ENCODE measurements around the gene PCDHGC5. TPM values are rescaled to one million over a fixed set of nuclear protein-coding genes. Genes with fewer than 3 reads are reported as not detected.

Gene PCDHGC5
- total and polyA plus RNA-seq, 2 donors (not counting 1 experiment from before 2014, with no cell fraction given), result 1.1 to 2.6 TPM

- peak overlapping the region; percentile 90 for H3K27ac ChIP-seq (ENCODE audit: insufficient read depth, low read length)
- peaks cover 65% of the 10 kb centered on the region for H3K4me1 ChIP-seq (ENCODE audit: control insufficient read depth, extremely low read depth, insufficient read depth, low read length)
- H3K4me3 ChIP-seq (replicated peaks in 1 of 4; ENCODE audit: control extremely low read depth in 1 of 4, insufficient read depth in 1 of 4, low read depth in 3 of 4, low read length in 4 of 4), result peak overlapping the region in 1 of 4 experiments; percentile 47
- TF ChIP-seq EZH2 (IDR thresholded peaks at IDR 0.05; ENCODE audit: low read length, missing control alignments), result no peak
- TF ChIP-seq, protein P1, sequence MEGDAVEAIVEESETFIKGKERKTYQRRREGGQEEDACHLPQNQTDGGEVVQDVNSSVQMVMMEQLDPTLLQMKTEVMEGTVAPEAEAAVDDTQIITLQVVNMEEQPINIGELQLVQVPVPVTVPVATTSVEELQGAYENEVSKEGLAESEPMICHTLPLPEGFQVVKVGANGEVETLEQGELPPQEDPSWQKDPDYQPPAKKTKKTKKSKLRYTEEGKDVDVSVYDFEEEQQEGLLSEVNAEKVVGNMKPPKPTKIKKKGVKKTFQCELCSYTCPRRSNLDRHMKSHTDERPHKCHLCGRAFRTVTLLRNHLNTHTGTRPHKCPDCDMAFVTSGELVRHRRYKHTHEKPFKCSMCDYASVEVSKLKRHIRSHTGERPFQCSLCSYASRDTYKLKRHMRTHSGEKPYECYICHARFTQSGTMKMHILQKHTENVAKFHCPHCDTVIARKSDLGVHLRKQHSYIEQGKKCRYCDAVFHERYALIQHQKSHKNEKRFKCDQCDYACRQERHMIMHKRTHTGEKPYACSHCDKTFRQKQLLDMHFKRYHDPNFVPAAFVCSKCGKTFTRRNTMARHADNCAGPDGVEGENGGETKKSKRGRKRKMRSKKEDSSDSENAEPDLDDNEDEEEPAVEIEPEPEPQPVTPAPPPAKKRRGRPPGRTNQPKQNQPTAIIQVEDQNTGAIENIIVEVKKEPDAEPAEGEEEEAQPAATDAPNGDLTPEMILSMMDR (conservative IDR thresholded peaks at IDR 0.05 in 1 of 2, IDR thresholded peaks at IDR 0.05 in 1 of 2; ENCODE audit: low read depth in 1 of 2, low read length in 2 of 2), result no peak
- peak overlapping the region; percentile 46 for H3K9ac ChIP-seq (ENCODE audit: insufficient read depth, low read length)
- H4K20me1 ChIP-seq (ENCODE audit: control insufficient read depth, extremely low read depth, insufficient read depth, low read length), result no peaks in the 10 kb centered on the region
- H3K4me2 ChIP-seq (ENCODE audit: extremely low read depth, insufficient read depth, low read length), result peak overlapping the region; percentile 71
- no peak overlapping the region for H2AFZ ChIP-seq (ENCODE audit: low read length)
- no peaks in the 10 kb centered on the region for H3K27me3 ChIP-seq (ENCODE audit: control insufficient read depth, insufficient read depth, low read length)
- H3K79me2 ChIP-seq (ENCODE audit: control insufficient read depth, insufficient read depth, low read length), result peaks cover 1% of the 10 kb centered on the region
- H3K36me3 ChIP-seq (ENCODE audit: control insufficient read depth, insufficient read depth, low read length), result peaks cover 19% of the 10 kb centered on the region
- H3K9me3 ChIP-seq (ENCODE audit: control insufficient read depth, insufficient read depth, low read depth, low read length), result no peaks in the 10 kb centered on the region
- DNase-seq (ENCODE audit: low read depth in 2 of 2), result peak in 1 of 2 donors; percentile 65
Observed at GRCh38 chr5:141514330-141515133, 25.7 kb downstream of the PCDHGC5 start.

DNA sequence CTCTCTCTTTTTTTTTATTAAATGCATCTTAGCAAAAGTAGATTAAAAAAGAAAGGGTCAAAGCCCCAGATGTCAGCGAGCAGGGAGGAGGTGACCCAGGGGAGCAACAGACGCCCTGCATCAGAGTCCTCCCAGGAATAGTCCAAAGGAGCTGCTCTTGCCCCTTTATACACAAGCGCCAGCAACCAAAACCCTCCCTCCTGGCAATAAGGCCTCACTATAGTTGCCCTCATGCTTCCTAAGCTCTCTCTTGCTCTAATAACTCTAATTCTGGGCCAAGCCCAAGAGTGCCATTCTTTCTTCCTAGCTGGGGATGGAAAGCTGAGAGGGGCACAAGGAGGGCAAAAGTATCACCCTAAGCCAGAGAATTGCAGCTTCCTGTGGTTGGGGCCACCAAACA, 26.3 kb downstream of the PCDHGC5 start:
- peaks cover 62% of the 10 kb centered on the region for H3K4me1 ChIP-seq (ENCODE audit: control insufficient read depth, extremely low read depth, insufficient read depth, low read length)
- no peak overlapping the region for H3K9ac ChIP-seq (ENCODE audit: insufficient read depth, low read length)
- no peak overlapping the region for H3K4me2 ChIP-seq (ENCODE audit: extremely low read depth, insufficient read depth, low read length)
- H3K27ac ChIP-seq (ENCODE audit: insufficient read depth, low read length), result peak overlapping the region; percentile 90
- no peaks in the 10 kb centered on the region for H3K27me3 ChIP-seq (ENCODE audit: control insufficient read depth, insufficient read depth, low read length)
- DNase-seq (ENCODE audit: low read depth in 2 of 2), result no peak
- no peaks in the 10 kb centered on the region for H4K20me1 ChIP-seq (ENCODE audit: control insufficient read depth, extremely low read depth, insufficient read depth, low read length)
- no peak overlapping the region for H2AFZ ChIP-seq (ENCODE audit: low read length)
- no peak for TF ChIP-seq EZH2 (IDR thresholded peaks at IDR 0.05; ENCODE audit: low read length, missing control alignments)
- TF ChIP-seq, protein P1 (conservative IDR thresholded peaks at IDR 0.05 in 1 of 2, IDR thresholded peaks at IDR 0.05 in 1 of 2; ENCODE audit: low read depth in 1 of 2, low read length in 2 of 2), result no peak
- peaks cover 1% of the 10 kb centered on the region for H3K79me2 ChIP-seq (ENCODE audit: control insufficient read depth, insufficient read depth, low read length)
- no peaks in the 10 kb centered on the region for H3K9me3 ChIP-seq (ENCODE audit: control insufficient read depth, insufficient read depth, low read depth, low read length)
- no peak overlapping the region for H3K4me3 ChIP-seq (replicated peaks in 1 of 4; ENCODE audit: control extremely low read depth in 1 of 4, insufficient read depth in 1 of 4, low read depth in 3 of 4, low read length in 4 of 4)
- H3K36me3 ChIP-seq (ENCODE audit: control insufficient read depth, insufficient read depth, low read length), result peaks cover 19% of the 10 kb centered on the region

GRCh38 chr5:141515946-141516671, 27.2 kb downstream of the PCDHGC5 start:
- no peak overlapping the region for H3K4me3 ChIP-seq (replicated peaks in 1 of 4; ENCODE audit: control extremely low read depth in 1 of 4, insufficient read depth in 1 of 4, low read depth in 3 of 4, low read length in 4 of 4)
- peak overlapping the region; percentile 70 for H3K27ac ChIP-seq (ENCODE audit: insufficient read depth, low read length)

More at GRCh38 chr5:141515946-141516671, 27.2 kb downstream of the PCDHGC5 start:
- no peak for TF ChIP-seq EZH2 (IDR thresholded peaks at IDR 0.05; ENCODE audit: low read length, missing control alignments)
- TF ChIP-seq, protein P1 (conservative IDR thresholded peaks at IDR 0.05 in 1 of 2, IDR thresholded peaks at IDR 0.05 in 1 of 2; ENCODE audit: low read depth in 1 of 2, low read length in 2 of 2), result no peak
- Histone ChIP-seq H2AFZ (ENCODE audit: low read length) (no peak overlapping the region), H3K9ac (ENCODE audit: insufficient read depth, low read length) (no peak overlapping the region), H4K20me1 (ENCODE audit: control insufficient read depth, extremely low read depth, insufficient read depth, low read length) (no peaks in the 10 kb centered on the region), H3K4me2 (ENCODE audit: extremely low read depth, insufficient read depth, low read length) (no peak overlapping the region), H3K36me3 (ENCODE audit: control insufficient read depth, insufficient read depth, low read length) (peaks cover 12% of the 10 kb centered on the region), H3K4me1 (ENCODE audit: control insufficient read depth, extremely low read depth, insufficient read depth, low read length) (peaks cover 69% of the 10 kb centered on the region), H3K27me3 (ENCODE audit: control insufficient read depth, insufficient read depth, low read length) (no peaks in the 10 kb centered on the region), H3K79me2 (ENCODE audit: control insufficient read depth, insufficient read depth, low read length) (no peaks in the 10 kb centered on the region), H3K9me3 (ENCODE audit: control insufficient read depth, insufficient read depth, low read depth, low read length) (no peaks in the 10 kb centered on the region)
- DNase-seq (ENCODE audit: low read depth in 2 of 2), result no peak

All from fibroblast of lung (primary cell).